K562 (cell line): ENCODE results near the gene C3. TPM values are rescaled to one million over a fixed set of nuclear protein-coding genes. Genes with fewer than 3 reads are reported as not detected.

Experiments
- L3MBTL2 ChIP-seq: fragments of 450-650 bp; IDR thresholded peaks from 2 replicates; pipeline ENCODE4 v1.6.1; 2016; ENCODE audit warnings: mild to moderate bottlenecking, moderate library complexity
- MAZ ChIP-seq, 2 experiments: fragments of 450-650 bp in 1 of 2; sonication (generic) in 1 of 2; formaldehyde crosslinking; IDR thresholded peaks in 1 of 2; conservative IDR thresholded peaks in 1 of 2; 2 replicates each; pipeline versions ENCODE4 v1.4.0 to v1.5.0; 2020; ENCODE audit warnings: mild to moderate bottlenecking in 1 of 2, missing genetic modification reagents in 1 of 2
- PHB2 ChIP-seq: fragments of 450-650 bp; IDR thresholded peaks from 2 replicates; pipeline ENCODE4 v1.6.1; 2017; ENCODE audit warnings: low read depth
- TCF7L2 ChIP-seq: fragments of 150-350 bp; IDR thresholded peaks from 2 replicates; pipeline ENCODE4 v1.6.1; 2016; ENCODE audit warnings: low read depth, mild to moderate bottlenecking, low read length, moderate library complexity
- WHSC1 ChIP-seq: IDR thresholded peaks from one replicate; pipeline ENCODE4 v1.6.1; 2012; ENCODE audit warnings: low read length, control low read depth, inconsistent platforms
- ZFP36 ChIP-seq: fragments of 150-350 bp; IDR thresholded peaks from 2 replicates; pipeline ENCODE4 v1.6.1; 2018; ENCODE audit warnings: low read length, low read depth; ENCODE audit not compliant: partially characterized antibody
- ZNF551 ChIP-seq: fragments of 250-450 bp; sonication (Bioruptor Pico); IDR thresholded peaks from 2 replicates; pipeline ENCODE4 v1.5.0; 2021; ENCODE audit warnings: mild to moderate bottlenecking, moderate library complexity
- polyA plus RNA-seq, 8 experiments: library from polyadenylated mRNA; depleted of rRNA in 4 of 8; stranded (reverse) in 5 of 8; unstranded in 3 of 8; fragments of >200 nt; fragmentation: Nextera tagmentation in 2 of 8; fragmentation: Illumina TruSeq in 1 of 8; extraction: Ambion mirVana in 2 of 8; extraction: Trizol in 1 of 8; gene quantifications; 2 replicates each; pipeline versions ENCODE4 v1.2.1 to v1.2.3, GENCODE V29; 2011 to 2014; ENCODE audit warnings: inconsistent platforms in 1 of 8, missing spikeins in 1 of 8
- total RNA-seq, 7 experiments: library from RNA; depleted of rRNA in 6 of 7; stranded (reverse); fragments of >200 nt in 6 of 7; fragmentation: Illumina TruSeq in 2 of 7; extraction: Trizol in 2 of 7; gene quantifications; 2 replicates each; pipeline versions ENCODE4 v1.2.1 to v1.2.3, GENCODE V29; 2011 to 2021; ENCODE audit warnings: low replicate concordance in 1 of 7
- TF ChIP-seq, protein P1 (sequence below): sonication (generic); formaldehyde crosslinking; IDR thresholded peaks from 2 replicates; pipeline ENCODE4 v1.5.0; 2020; ENCODE audit warnings: missing genetic modification reagents
- TF ChIP-seq, protein P2 (sequence below): conservative IDR thresholded peaks from 2 replicates; pipeline ENCODE4 v1.6.1; 2011; ENCODE audit warnings: low read depth, mild to moderate bottlenecking, low read length; ENCODE audit not compliant: control insufficient read depth
- TF ChIP-seq, protein P3 (sequence below), 2 experiments: fragments of 450-650 bp; formaldehyde crosslinking in 1 of 2; IDR thresholded peaks; 2 replicates each; pipeline versions ENCODE4 v1.4.0 to v1.6.1; 2014 to 2020; ENCODE audit warnings: mild to moderate bottlenecking in 2 of 2, borderline replicate concordance in 1 of 2, low read depth in 1 of 2
- TF ChIP-seq, protein P4 (sequence below): fragments of 450-650 bp; formaldehyde crosslinking; conservative IDR thresholded peaks from 2 replicates; pipeline ENCODE4 v1.4.0; 2022; ENCODE audit warnings: mild to moderate bottlenecking, missing genetic modification characterization

Gene C3
- total and polyA plus RNA-seq, 9 of the 15 experiments (the other 6 are each of a cell fraction or from before 2014, with no cell fraction given): 0.59 to 10.6 (median 2.2) TPM

DNA sequence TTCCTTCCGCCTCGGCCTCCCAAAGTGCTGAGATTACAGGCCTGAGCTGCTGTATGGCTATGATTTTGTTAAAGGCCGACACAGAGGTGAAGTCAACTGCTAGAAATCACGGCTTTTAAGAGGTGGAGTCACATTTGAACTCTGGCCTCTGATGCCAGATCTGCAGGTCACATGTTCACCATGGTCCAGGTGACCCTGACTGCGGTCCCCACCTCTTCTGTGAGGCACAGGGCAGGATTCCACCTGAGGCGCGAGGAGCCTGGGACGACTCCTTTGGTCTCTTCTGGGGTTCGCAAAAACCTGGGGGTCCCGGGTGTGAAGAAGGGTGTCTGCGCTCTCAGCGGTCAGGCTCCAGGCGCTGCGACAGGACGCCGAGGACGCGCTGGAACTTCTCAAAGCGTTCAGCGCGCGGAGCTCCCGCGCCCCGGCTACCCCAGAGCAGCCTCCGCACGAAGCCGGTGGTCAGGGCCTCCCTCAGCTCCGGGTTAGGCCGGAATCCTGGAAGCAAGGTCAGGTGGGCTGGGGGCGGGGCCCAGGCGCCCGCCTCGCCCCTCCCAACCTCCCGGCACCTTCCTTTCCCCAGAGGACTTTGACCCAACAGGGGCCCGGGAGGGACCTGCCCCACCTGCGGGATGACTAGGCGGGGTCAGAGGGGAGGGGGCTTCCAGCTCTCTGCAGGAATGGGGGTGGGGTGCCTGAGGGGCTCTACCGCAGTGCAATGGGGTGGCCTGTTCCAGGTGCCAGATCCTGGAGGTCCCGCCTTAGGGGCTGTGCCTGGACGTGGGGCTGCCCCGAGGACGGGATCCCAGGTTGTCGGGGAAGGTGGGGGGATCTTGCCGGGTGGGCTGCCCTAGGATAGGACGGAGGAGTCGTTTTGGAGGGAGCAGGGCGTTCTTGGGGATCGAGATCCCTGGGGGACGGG, 32.1 kb upstream of the C3 start (continued):
- TF ChIP-seq MAZ (CRISPR knock-in tag; conservative IDR thresholded peaks at IDR 0.05 in 1 of 2, IDR thresholded peaks at IDR 0.05 in 1 of 2) (no peak), ZFP36 (no peak), WHSC1 (no peak), TCF7L2 (no peak), PHB2 (no peak), ZNF551 (CRISPR knock-in tag) (no peak), L3MBTL2 (no peak)
- TF ChIP-seq, protein P1, sequence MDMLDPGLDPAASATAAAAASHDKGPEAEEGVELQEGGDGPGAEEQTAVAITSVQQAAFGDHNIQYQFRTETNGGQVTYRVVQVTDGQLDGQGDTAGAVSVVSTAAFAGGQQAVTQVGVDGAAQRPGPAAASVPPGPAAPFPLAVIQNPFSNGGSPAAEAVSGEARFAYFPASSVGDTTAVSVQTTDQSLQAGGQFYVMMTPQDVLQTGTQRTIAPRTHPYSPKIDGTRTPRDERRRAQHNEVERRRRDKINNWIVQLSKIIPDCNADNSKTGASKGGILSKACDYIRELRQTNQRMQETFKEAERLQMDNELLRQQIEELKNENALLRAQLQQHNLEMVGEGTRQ (CRISPR knock-in tag): 0 out of 2 replicates have a peak, but pooled peaks have one; percentile 3
- TF ChIP-seq, protein P2, sequence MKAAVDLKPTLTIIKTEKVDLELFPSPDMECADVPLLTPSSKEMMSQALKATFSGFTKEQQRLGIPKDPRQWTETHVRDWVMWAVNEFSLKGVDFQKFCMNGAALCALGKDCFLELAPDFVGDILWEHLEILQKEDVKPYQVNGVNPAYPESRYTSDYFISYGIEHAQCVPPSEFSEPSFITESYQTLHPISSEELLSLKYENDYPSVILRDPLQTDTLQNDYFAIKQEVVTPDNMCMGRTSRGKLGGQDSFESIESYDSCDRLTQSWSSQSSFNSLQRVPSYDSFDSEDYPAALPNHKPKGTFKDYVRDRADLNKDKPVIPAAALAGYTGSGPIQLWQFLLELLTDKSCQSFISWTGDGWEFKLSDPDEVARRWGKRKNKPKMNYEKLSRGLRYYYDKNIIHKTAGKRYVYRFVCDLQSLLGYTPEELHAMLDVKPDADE: no peak
- TF ChIP-seq, protein P3, sequence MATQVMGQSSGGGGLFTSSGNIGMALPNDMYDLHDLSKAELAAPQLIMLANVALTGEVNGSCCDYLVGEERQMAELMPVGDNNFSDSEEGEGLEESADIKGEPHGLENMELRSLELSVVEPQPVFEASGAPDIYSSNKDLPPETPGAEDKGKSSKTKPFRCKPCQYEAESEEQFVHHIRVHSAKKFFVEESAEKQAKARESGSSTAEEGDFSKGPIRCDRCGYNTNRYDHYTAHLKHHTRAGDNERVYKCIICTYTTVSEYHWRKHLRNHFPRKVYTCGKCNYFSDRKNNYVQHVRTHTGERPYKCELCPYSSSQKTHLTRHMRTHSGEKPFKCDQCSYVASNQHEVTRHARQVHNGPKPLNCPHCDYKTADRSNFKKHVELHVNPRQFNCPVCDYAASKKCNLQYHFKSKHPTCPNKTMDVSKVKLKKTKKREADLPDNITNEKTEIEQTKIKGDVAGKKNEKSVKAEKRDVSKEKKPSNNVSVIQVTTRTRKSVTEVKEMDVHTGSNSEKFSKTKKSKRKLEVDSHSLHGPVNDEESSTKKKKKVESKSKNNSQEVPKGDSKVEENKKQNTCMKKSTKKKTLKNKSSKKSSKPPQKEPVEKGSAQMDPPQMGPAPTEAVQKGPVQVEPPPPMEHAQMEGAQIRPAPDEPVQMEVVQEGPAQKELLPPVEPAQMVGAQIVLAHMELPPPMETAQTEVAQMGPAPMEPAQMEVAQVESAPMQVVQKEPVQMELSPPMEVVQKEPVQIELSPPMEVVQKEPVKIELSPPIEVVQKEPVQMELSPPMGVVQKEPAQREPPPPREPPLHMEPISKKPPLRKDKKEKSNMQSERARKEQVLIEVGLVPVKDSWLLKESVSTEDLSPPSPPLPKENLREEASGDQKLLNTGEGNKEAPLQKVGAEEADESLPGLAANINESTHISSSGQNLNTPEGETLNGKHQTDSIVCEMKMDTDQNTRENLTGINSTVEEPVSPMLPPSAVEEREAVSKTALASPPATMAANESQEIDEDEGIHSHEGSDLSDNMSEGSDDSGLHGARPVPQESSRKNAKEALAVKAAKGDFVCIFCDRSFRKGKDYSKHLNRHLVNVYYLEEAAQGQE (IDR thresholded peaks at IDR 0.05; ENCODE audit: borderline replicate concordance): no peak
- TF ChIP-seq, protein P3 (CRISPR knock-in tag; IDR thresholded peaks at IDR 0.05; ENCODE audit: low read depth): no peak
- TF ChIP-seq, protein P4, sequence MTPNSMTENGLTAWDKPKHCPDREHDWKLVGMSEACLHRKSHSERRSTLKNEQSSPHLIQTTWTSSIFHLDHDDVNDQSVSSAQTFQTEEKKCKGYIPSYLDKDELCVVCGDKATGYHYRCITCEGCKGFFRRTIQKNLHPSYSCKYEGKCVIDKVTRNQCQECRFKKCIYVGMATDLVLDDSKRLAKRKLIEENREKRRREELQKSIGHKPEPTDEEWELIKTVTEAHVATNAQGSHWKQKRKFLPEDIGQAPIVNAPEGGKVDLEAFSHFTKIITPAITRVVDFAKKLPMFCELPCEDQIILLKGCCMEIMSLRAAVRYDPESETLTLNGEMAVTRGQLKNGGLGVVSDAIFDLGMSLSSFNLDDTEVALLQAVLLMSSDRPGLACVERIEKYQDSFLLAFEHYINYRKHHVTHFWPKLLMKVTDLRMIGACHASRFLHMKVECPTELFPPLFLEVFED (CRISPR knock-in tag): no peak
